Mesodermal cell (in vitro differentiated cells): ENCODE results near the gene IQGAP2.
"Not testable (repeated sequence)": the region's sequence is repeated elsewhere in the genome, so short reads cannot be mapped to it uniquely, and the experiment has no call there.

Experiments
- H3K27ac ChIP-seq: 2 replicates; pipeline ENCODE4 v1.7.0; 2013; ENCODE audit warnings: mild to moderate bottlenecking, low read depth, low read length, moderate library complexity; ENCODE audit not compliant: severe bottlenecking
- H3K36me3 ChIP-seq: 2 replicates; pipeline ENCODE4 v1.7.1; 2013; ENCODE audit warnings: mild to moderate bottlenecking, low read length, moderate library complexity; ENCODE audit not compliant: control insufficient read depth, insufficient read depth
- H3K4me1 ChIP-seq: one replicate; pipeline ENCODE4 v1.7.1; 2013; ENCODE audit warnings: mild to moderate bottlenecking, low read length; ENCODE audit not compliant: insufficient read depth, control insufficient read depth, poor library complexity, severe bottlenecking
- H3K4me3 ChIP-seq: 2 replicates; pipeline ENCODE4 v1.7.0; 2013; ENCODE audit warnings: low read length, control low read depth, mild to moderate bottlenecking; ENCODE audit not compliant: insufficient read depth, poor library complexity, severe bottlenecking; ENCODE audit errors: extremely low read depth
- H3K9me3 ChIP-seq: 2 replicates; pipeline ENCODE4 v1.7.1; 2013; ENCODE audit warnings: mild to moderate bottlenecking, low read length, moderate library complexity; ENCODE audit not compliant: control insufficient read depth
- WGBS, 2 experiments: methylation state at CpG; one replicate each; pipeline ENCODE4 v1.1.5; 2013; ENCODE audit warnings: missing lambda C conversion rate in 2 of 2; ENCODE audit not compliant: insufficient coverage in 2 of 2; 5-methylcytosine and 5-hydroxymethylcytosine counted together

Gene IQGAP2

DNA sequence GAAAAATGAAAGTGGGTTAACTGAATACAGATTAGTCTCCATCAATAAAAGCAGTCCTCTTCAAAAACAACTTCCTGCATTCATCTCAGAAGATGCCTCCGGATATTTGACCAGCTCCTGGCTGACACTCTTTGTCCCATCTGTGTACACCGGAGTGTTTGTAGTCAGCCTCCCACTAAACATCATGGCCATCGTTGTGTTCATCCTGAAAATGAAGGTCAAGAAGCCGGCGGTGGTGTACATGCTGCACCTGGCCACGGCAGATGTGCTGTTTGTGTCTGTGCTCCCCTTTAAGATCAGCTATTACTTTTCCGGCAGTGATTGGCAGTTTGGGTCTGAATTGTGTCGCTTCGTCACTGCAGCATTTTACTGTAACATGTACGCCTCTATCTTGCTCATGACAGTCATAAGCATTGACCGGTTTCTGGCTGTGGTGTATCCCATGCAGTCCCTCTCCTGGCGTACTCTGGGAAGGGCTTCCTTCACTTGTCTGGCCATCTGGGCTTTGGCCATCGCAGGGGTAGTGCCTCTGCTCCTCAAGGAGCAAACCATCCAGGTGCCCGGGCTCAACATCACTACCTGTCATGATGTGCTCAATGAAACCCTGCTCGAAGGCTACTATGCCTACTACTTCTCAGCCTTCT lies 329.4 kb downstream of the IQGAP2 start:
- Histone ChIP-seq H3K4me1 (no peaks in the 10 kb centered on the region), H3K4me3 (no peak overlapping the region), H3K27ac (no peak overlapping the region), H3K9me3 (peaks cover 25% of the 10 kb centered on the region), H3K36me3 (peaks cover 77% of the 10 kb centered on the region)
- WGBS, 2 experiments = 96 to 99% methylated on average over 15 of the region's 15 CpGs

DNA sequence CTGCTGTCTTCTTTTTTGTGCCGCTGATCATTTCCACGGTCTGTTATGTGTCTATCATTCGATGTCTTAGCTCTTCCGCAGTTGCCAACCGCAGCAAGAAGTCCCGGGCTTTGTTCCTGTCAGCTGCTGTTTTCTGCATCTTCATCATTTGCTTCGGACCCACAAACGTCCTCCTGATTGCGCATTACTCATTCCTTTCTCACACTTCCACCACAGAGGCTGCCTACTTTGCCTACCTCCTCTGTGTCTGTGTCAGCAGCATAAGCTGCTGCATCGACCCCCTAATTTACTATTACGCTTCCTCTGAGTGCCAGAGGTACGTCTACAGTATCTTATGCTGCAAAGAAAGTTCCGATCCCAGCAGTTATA lies 329.9 kb downstream of the IQGAP2 start:
- Histone ChIP-seq H3K4me1 (peaks cover 2% of the 10 kb centered on the region), H3K27ac (no peak overlapping the region), H3K9me3 (peaks cover 25% of the 10 kb centered on the region), H3K36me3 (peaks cover 72% of the 10 kb centered on the region), H3K4me3 (no peak overlapping the region)
- WGBS, 2 experiments = 93 to 98% methylated on average over 11 of the region's 13 CpGs

GRCh38 chr5:76735762-76736545 lies 332.9 kb downstream of the IQGAP2 start:
- Histone ChIP-seq H3K36me3 (peaks cover 44% of the 10 kb centered on the region), H3K9me3 (no peaks in the 10 kb centered on the region), H3K27ac (peak overlapping the region; percentile 39), H3K4me3 (no peak overlapping the region), H3K4me1 (peaks cover 6% of the 10 kb centered on the region)
- 83% methylated on average over 2 of the region's 4 CpGs for WGBS, 2 experiments

- H3K4me1 ChIP-seq = peaks cover 6% of the 10 kb centered on the region
- H3K27ac ChIP-seq = no peak overlapping the region
- 91 to 100% methylated on average over 4 to 5 of the region's 6 CpGs for WGBS, 2 experiments
- H3K36me3 ChIP-seq = peaks cover 37% of the 10 kb centered on the region
- no peaks in the 10 kb centered on the region for H3K9me3 ChIP-seq
- H3K4me3 ChIP-seq = no peak overlapping the region
Observed at GRCh38 chr5:76736679-76737556, 333.8 kb downstream of the IQGAP2 start.

DNA sequence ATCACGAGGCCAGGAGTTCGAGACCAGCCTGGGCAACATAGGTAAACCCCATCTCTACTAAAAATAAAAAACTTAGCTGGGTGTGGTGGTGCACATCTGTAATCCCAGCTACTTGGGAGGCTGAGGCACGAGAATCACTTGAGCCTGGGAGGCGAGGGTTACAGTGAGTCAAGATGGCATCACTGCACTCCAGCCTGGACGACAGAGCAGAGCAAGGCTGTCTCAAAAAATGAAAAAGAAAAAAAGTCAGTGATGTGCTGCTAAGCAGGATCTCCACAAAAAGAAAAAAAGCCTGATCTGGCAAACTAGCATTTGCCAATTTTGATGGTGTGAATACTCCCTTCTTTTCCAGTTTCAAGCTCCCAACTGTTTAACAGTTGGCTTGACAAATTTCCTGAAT lies 334.8 kb downstream of the IQGAP2 start:
- H3K27ac ChIP-seq = peak overlapping the region; percentile 85
- 94 to 97% methylated on average over 3 of the region's 5 CpGs for WGBS, 2 experiments
- peaks cover 27% of the 10 kb centered on the region for H3K36me3 ChIP-seq
- peaks cover 12% of the 10 kb centered on the region for H3K4me1 ChIP-seq
- H3K4me3 ChIP-seq = no peak overlapping the region
- no peaks in the 10 kb centered on the region for H3K9me3 ChIP-seq

DNA sequence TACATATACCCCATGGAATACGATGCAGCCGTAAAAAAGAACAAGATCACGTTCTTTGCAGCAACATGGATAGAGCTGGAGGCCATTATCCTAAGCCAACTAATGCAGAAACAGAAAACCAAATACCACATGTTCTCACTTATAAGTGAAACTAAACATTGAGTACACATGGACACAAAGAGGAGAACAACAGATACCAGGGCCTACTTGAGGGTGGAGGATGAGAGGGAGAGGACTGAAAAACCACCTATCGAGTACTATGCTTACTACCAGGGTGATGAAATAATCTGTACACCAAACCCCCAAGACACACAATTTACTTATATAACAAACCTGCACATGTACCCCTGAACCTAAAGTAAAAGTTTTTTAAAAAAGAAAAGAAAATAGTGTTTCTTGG lies 338.4 kb downstream of the IQGAP2 start:
- H3K27ac ChIP-seq, H3K4me3 ChIP-seq, H3K36me3 ChIP-seq, H3K9me3 ChIP-seq: not testable (repeated sequence)
- WGBS, 2 experiments = 100% methylated on average over 1 of the region's 4 CpGs; no CpG with 5 or more reads in 1 of the 2 experiments
- H3K4me1 ChIP-seq = peaks cover 12% of the 10 kb centered on the region

DNA sequence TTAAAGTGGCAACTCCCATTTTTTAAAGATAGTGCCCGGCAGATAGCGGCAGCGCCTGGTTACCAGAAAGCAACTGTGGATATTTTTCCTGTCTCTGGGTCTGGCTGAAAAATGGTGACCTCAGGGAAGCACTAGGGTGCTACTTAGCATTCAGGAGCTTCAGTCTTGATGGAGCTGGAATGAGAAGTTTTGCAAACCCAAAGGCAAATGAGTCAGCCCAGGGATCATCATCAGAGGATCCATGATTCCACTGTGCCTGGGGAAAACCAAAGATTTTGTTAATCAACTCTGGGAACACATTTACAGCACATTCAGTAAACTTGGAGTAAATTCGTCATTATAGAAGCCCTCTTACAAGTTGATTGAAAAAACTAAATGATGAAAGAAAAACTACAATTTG lies 339.5 kb downstream of the IQGAP2 start:
- Histone ChIP-seq H3K9me3 (no peaks in the 10 kb centered on the region), H3K36me3 (no peaks in the 10 kb centered on the region), H3K4me1 (peaks cover 12% of the 10 kb centered on the region), H3K27ac (no peak overlapping the region), H3K4me3 (no peak overlapping the region)
- 80 to 90% methylated on average over 3 of the region's 4 CpGs for WGBS, 2 experiments

DNA sequence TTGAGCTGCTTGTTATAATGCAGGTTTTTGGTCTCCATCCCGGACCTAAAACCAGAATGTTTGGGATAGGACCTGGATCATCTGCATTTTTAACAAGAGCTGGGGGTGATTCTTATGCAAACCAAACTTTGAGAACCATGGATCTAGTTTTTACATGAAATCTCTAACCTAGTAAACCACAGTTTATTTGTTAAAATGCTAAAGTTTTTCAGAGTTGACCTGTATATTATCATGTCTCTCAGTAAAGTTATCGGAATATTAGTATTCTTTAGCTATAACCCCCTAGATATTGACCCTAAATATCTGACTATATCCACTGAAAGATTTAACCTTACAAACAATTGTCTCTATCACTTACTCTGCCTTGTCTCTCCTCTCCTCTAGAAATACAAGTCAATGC lies 341.5 kb downstream of the IQGAP2 start:
- WGBS, 2 experiments = 67% methylated on average over 1 of the region's 2 CpGs; no CpG with 5 or more reads in 1 of the 2 experiments
- H3K9me3 ChIP-seq = no peaks in the 10 kb centered on the region
- peaks cover 6% of the 10 kb centered on the region for H3K4me1 ChIP-seq
- H3K36me3 ChIP-seq = no peaks in the 10 kb centered on the region
- H3K27ac ChIP-seq = no peak overlapping the region
- no peak overlapping the region for H3K4me3 ChIP-seq

GRCh38 chr5:76745670-76746069 lies 342.6 kb downstream of the IQGAP2 start:
- no peak overlapping the region for H3K27ac ChIP-seq
- no CpG with 5 or more reads among the region's 3 CpGs for WGBS, 2 experiments
- no peaks in the 10 kb centered on the region for H3K9me3 ChIP-seq
- H3K4me3 ChIP-seq = no peak overlapping the region
- H3K36me3 ChIP-seq = no peaks in the 10 kb centered on the region
- H3K4me1 ChIP-seq = peaks cover 6% of the 10 kb centered on the region

- H3K4me1 ChIP-seq = peaks cover 6% of the 10 kb centered on the region
- no peaks in the 10 kb centered on the region for H3K36me3 ChIP-seq
- no CpG with 5 or more reads among the region's 2 CpGs for WGBS, 2 experiments
- H3K27ac ChIP-seq = no peak overlapping the region
- H3K4me3 ChIP-seq = no peak overlapping the region
- H3K9me3 ChIP-seq = no peaks in the 10 kb centered on the region
Observed at GRCh38 chr5:76746677-76747076, 343.6 kb downstream of the IQGAP2 start.
